Measurements from ENCODE around the gene DPYSL3.

DPYSL3 gene

DNA sequence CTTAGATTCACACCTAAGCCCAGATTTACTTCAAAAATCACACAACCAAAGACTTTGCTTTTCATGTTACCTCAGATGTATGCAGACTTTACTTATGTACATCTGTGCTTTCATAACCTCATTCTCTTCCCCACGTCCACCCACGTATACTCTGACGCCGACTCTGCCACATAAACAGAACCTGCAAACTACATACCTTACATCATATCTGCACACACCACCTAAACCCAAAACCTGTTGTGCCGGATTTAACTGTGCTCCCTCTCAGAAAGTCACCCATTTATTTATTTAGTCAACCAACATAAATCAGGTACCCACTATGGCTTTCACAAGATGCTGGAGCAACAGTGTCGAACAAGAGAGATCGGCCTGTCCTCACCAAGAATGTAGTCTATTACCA, 1.0 kb upstream of the DPYSL3 start:
- Histone ChIP-seq H3K27me3 (replicated peaks; ENCODE audit: insufficient read depth, low read length) (no peaks in the 10 kb centered on the region), H3F3A (ENCODE audit: insufficient read depth, low read length) (no peaks in the 10 kb centered on the region), H3K27ac (ENCODE audit: low read length) (no peak overlapping the region), H3K4me3 (ENCODE audit: low read length) (no peak overlapping the region), H3K4me2 (ENCODE audit: low read depth, low read length) (no peak overlapping the region), H2AFZ (ENCODE audit: low read length) (no peak overlapping the region), H4K20me1 (ENCODE audit: insufficient read depth, low read length) (no peaks in the 10 kb centered on the region), H3K9ac (ENCODE audit: low read length) (no peak overlapping the region), H3K36me3 (replicated peaks; ENCODE audit: insufficient read depth, low read length) (no peaks in the 10 kb centered on the region), H3K4me1 (ENCODE audit: low read length) (no peaks in the 10 kb centered on the region), H3K9me2 (replicated peaks; ENCODE audit: insufficient read depth, low read length) (no peaks in the 10 kb centered on the region), H3K79me2 (ENCODE audit: low read length) (no peaks in the 10 kb centered on the region), H3K9me3 (replicated peaks; ENCODE audit: insufficient read depth, low read length) (no peaks in the 10 kb centered on the region)
- DNase-seq, result no peak
- TF ChIP-seq EZH2 (optimal IDR thresholded peaks at IDR 0.05; ENCODE audit: low read depth, low read length) (no peak), CTCF (IDR thresholded peaks at IDR 0.05; ENCODE audit: low read length) (no peak), EZH2phosphoT487 (IDR thresholded peaks at IDR 0.05; ENCODE audit: low read length) (no peak)

GRCh38 chr5:147509041-147509709, 693 bp downstream of the DPYSL3 start:
- no peaks in the 10 kb centered on the region for H3K36me3 ChIP-seq (replicated peaks; ENCODE audit: insufficient read depth, low read length)
- H3K27ac ChIP-seq (ENCODE audit: low read length), result no peak overlapping the region
- no peaks in the 10 kb centered on the region for H4K20me1 ChIP-seq (ENCODE audit: insufficient read depth, low read length)
- H2AFZ ChIP-seq (ENCODE audit: low read length), result no peak overlapping the region
- H3K4me3 ChIP-seq (ENCODE audit: low read length), result no peak overlapping the region
- no peak for TF ChIP-seq EZH2phosphoT487 (IDR thresholded peaks at IDR 0.05; ENCODE audit: low read length)
- no peak for TF ChIP-seq CTCF (IDR thresholded peaks at IDR 0.05; ENCODE audit: low read length)
- TF ChIP-seq EZH2 (optimal IDR thresholded peaks at IDR 0.05; ENCODE audit: low read depth, low read length), result no peak
- H3K27me3 ChIP-seq (replicated peaks; ENCODE audit: insufficient read depth, low read length), result no peaks in the 10 kb centered on the region
- H3K9me3 ChIP-seq (replicated peaks; ENCODE audit: insufficient read depth, low read length), result no peaks in the 10 kb centered on the region
- H3K9ac ChIP-seq (ENCODE audit: low read length), result no peak overlapping the region
- H3K4me1 ChIP-seq (ENCODE audit: low read length), result no peaks in the 10 kb centered on the region
- DNase-seq, result no peak
- no peaks in the 10 kb centered on the region for H3K79me2 ChIP-seq (ENCODE audit: low read length)
- H3K4me2 ChIP-seq (ENCODE audit: low read depth, low read length), result no peak overlapping the region
- H3K9me2 ChIP-seq (replicated peaks; ENCODE audit: insufficient read depth, low read length), result no peaks in the 10 kb centered on the region
- no peaks in the 10 kb centered on the region for H3F3A ChIP-seq (ENCODE audit: insufficient read depth, low read length)

GRCh38 chr5:147508711-147509040, 1.2 kb downstream of the DPYSL3 start:
- Histone ChIP-seq H2AFZ (ENCODE audit: low read length) (no peak overlapping the region), H4K20me1 (ENCODE audit: insufficient read depth, low read length) (no peaks in the 10 kb centered on the region), H3K9me2 (replicated peaks; ENCODE audit: insufficient read depth, low read length) (no peaks in the 10 kb centered on the region), H3F3A (ENCODE audit: insufficient read depth, low read length) (no peaks in the 10 kb centered on the region), H3K79me2 (ENCODE audit: low read length) (no peaks in the 10 kb centered on the region), H3K4me1 (ENCODE audit: low read length) (no peaks in the 10 kb centered on the region), H3K4me3 (ENCODE audit: low read length) (no peak overlapping the region), H3K36me3 (replicated peaks; ENCODE audit: insufficient read depth, low read length) (no peaks in the 10 kb centered on the region), H3K27me3 (replicated peaks; ENCODE audit: insufficient read depth, low read length) (no peaks in the 10 kb centered on the region), H3K9ac (ENCODE audit: low read length) (no peak overlapping the region), H3K9me3 (replicated peaks; ENCODE audit: insufficient read depth, low read length) (no peaks in the 10 kb centered on the region), H3K4me2 (ENCODE audit: low read depth, low read length) (no peak overlapping the region), H3K27ac (ENCODE audit: low read length) (no peak overlapping the region)
- TF ChIP-seq EZH2 (optimal IDR thresholded peaks at IDR 0.05; ENCODE audit: low read depth, low read length) (no peak), CTCF (IDR thresholded peaks at IDR 0.05; ENCODE audit: low read length) (no peak), EZH2phosphoT487 (IDR thresholded peaks at IDR 0.05; ENCODE audit: low read length) (no peak)
- DNase-seq, result no peak
